HL-60 (cell line): Measurements from ENCODE around the gene MYO1A.

ENCODE experiments used
- CTCF ChIP-seq: IDR thresholded peaks from one replicate; pipeline ENCODE4 v1.5.1; 2011; ENCODE audit warnings: low read length, control low read depth, inconsistent platforms; ENCODE audit not compliant: insufficient read depth
- REST ChIP-seq: IDR thresholded peaks from 2 replicates; pipeline ENCODE4 v1.6.1; 2012; ENCODE audit warnings: low read depth; ENCODE audit not compliant: insufficient replicate concordance

- TF ChIP-seq CTCF (peak; percentile 92), REST (no peak)
Measured at GRCh38 chr12:56987551-56988053, 62.3 kb downstream of the MYO1A start.
